Measurements from ENCODE around the gene SIAH3. TPM values are rescaled to one million over a fixed set of nuclear protein-coding genes. Genes with fewer than 3 reads are reported as not detected.

SIAH3 gene
- polyA plus RNA-seq, 1 donor (not counting 4 experiments of a cell fraction or from before 2014, with no cell fraction given) = 0.12 TPM

DNA sequence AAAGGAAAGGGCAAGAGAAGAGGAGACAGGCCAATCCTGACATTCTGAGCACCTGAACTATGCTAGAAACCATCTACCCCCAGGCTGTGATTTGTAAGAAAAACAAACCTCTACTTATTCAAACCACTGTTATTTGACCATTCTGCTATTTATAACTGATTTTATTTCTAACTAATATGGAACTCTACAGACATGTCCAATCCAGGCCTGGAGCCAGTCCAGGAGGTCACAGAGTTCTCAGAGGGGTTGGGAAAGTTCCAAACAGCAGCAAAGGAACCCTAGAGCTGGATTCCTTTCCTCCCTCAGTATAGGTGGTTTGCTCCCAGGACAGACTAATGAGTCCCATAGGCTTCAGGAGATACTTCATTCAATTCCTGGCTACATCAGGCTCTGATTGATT lies 24.2 kb downstream of the SIAH3 start:
- no peaks in the 10 kb centered on the region for H4K20me1 ChIP-seq (ENCODE audit: control insufficient read depth, extremely low read depth, insufficient read depth, low read length)
- no peaks in the 10 kb centered on the region for H3K9me3 ChIP-seq (ENCODE audit: control insufficient read depth, low read depth, low read length)
- FAIRE-seq (no peak), DNase-seq (ENCODE audit: low read depth, low spot score) (no peak)
- H3K4me3 ChIP-seq (ENCODE audit: control insufficient read depth in 2 of 3, extremely low read depth in 1 of 3, insufficient read depth in 2 of 3, low read depth in 1 of 3, low read length in 3 of 3) = no peak overlapping the region
- TF ChIP-seq EZH2 (IDR thresholded peaks at IDR 0.05; ENCODE audit: low read length) = no peak
- TF ChIP-seq, protein P1, sequence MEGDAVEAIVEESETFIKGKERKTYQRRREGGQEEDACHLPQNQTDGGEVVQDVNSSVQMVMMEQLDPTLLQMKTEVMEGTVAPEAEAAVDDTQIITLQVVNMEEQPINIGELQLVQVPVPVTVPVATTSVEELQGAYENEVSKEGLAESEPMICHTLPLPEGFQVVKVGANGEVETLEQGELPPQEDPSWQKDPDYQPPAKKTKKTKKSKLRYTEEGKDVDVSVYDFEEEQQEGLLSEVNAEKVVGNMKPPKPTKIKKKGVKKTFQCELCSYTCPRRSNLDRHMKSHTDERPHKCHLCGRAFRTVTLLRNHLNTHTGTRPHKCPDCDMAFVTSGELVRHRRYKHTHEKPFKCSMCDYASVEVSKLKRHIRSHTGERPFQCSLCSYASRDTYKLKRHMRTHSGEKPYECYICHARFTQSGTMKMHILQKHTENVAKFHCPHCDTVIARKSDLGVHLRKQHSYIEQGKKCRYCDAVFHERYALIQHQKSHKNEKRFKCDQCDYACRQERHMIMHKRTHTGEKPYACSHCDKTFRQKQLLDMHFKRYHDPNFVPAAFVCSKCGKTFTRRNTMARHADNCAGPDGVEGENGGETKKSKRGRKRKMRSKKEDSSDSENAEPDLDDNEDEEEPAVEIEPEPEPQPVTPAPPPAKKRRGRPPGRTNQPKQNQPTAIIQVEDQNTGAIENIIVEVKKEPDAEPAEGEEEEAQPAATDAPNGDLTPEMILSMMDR (optimal IDR thresholded peaks at IDR 0.05 in 1 of 3, IDR thresholded peaks at IDR 0.05 in 1 of 3, conservative IDR thresholded peaks at IDR 0.05 in 1 of 3; ENCODE audit: extremely low read depth in 1 of 3, insufficient read depth in 2 of 3, low read length in 3 of 3) = no peak
- no peak overlapping the region for H2AFZ ChIP-seq (ENCODE audit: control insufficient read depth, low read length)
- H3K4me1 ChIP-seq (ENCODE audit: control insufficient read depth, extremely low read depth, insufficient read depth, low read length) = no peaks in the 10 kb centered on the region
- H3K9ac ChIP-seq (ENCODE audit: control insufficient read depth, extremely low read depth, insufficient read depth, low read length) = no peak overlapping the region
- dilution Hi-C loops (cut with MboI; ENCODE audit: extremely low pct_ligation_motif_present, low sequenced_read_pairs) = no loop called here
- no peak overlapping the region for H3K27ac ChIP-seq (ENCODE audit: control insufficient read depth, insufficient read depth, low read length)
- no peaks in the 10 kb centered on the region for H3K79me2 ChIP-seq (ENCODE audit: control insufficient read depth, insufficient read depth, low read length)
- no peaks in the 10 kb centered on the region for H3K36me3 ChIP-seq (ENCODE audit: control insufficient read depth in 2 of 2, extremely low read depth in 1 of 2, insufficient read depth in 2 of 2, low read length in 2 of 2)
- H3K4me2 ChIP-seq (ENCODE audit: control insufficient read depth, extremely low read depth, insufficient read depth, low read depth, low read length) = no peak overlapping the region
- H3K27me3 ChIP-seq (ENCODE audit: control insufficient read depth, extremely low read depth, insufficient read depth, low read length) = no peaks in the 10 kb centered on the region
- H3K9me1 ChIP-seq (ENCODE audit: control insufficient read depth, extremely low read depth, insufficient read depth, low read length) = no peaks in the 10 kb centered on the region

DNA sequence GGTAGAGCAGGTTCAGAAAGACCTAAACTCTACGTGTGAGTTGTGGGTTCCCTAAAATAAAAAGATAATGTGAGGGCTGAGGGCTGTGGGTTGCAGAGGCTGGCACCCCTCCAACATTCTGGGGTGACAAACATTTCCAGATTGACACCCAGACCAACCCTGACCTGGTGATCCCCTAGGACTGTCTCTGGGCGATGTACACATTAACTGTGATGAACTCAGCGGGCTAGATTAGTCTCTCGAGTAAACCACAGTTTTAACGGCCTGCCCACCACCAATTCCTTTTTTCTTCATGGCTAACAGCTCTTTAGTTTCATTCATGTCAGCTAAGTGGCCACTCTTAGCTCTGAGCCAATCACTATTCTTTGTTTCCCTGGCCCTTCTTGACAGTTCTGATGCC lies 24.8 kb downstream of the SIAH3 start:
- no peak overlapping the region for H3K27ac ChIP-seq (ENCODE audit: control insufficient read depth, insufficient read depth, low read length)
- H2AFZ ChIP-seq (ENCODE audit: control insufficient read depth, low read length) = no peak overlapping the region
- H3K9ac ChIP-seq (ENCODE audit: control insufficient read depth, extremely low read depth, insufficient read depth, low read length) = no peak overlapping the region
- H3K4me2 ChIP-seq (ENCODE audit: control insufficient read depth, extremely low read depth, insufficient read depth, low read depth, low read length) = no peak overlapping the region
- H3K36me3 ChIP-seq (ENCODE audit: control insufficient read depth in 2 of 2, extremely low read depth in 1 of 2, insufficient read depth in 2 of 2, low read length in 2 of 2) = no peaks in the 10 kb centered on the region
- H3K9me3 ChIP-seq (ENCODE audit: control insufficient read depth, low read depth, low read length) = no peaks in the 10 kb centered on the region
- H3K27me3 ChIP-seq (ENCODE audit: control insufficient read depth, extremely low read depth, insufficient read depth, low read length) = no peaks in the 10 kb centered on the region
- H3K4me3 ChIP-seq (ENCODE audit: control insufficient read depth in 2 of 3, extremely low read depth in 1 of 3, insufficient read depth in 2 of 3, low read depth in 1 of 3, low read length in 3 of 3) = no peak overlapping the region
- H3K79me2 ChIP-seq (ENCODE audit: control insufficient read depth, insufficient read depth, low read length) = no peaks in the 10 kb centered on the region
- dilution Hi-C loops (cut with MboI; ENCODE audit: extremely low pct_ligation_motif_present, low sequenced_read_pairs) = no loop called here
- DNase-seq (ENCODE audit: low read depth, low spot score) = no peak
- no peak for FAIRE-seq
- no peaks in the 10 kb centered on the region for H3K9me1 ChIP-seq (ENCODE audit: control insufficient read depth, extremely low read depth, insufficient read depth, low read length)
- TF ChIP-seq EZH2 (IDR thresholded peaks at IDR 0.05; ENCODE audit: low read length) = no peak
- TF ChIP-seq, protein P1 (optimal IDR thresholded peaks at IDR 0.05 in 1 of 3, IDR thresholded peaks at IDR 0.05 in 1 of 3, conservative IDR thresholded peaks at IDR 0.05 in 1 of 3; ENCODE audit: extremely low read depth in 1 of 3, insufficient read depth in 2 of 3, low read length in 3 of 3) = no peak
- no peaks in the 10 kb centered on the region for H3K4me1 ChIP-seq (ENCODE audit: control insufficient read depth, extremely low read depth, insufficient read depth, low read length)
- no peaks in the 10 kb centered on the region for H4K20me1 ChIP-seq (ENCODE audit: control insufficient read depth, extremely low read depth, insufficient read depth, low read length)
